Measurements from ENCODE around the gene SRGAP3. TPM values are rescaled to one million over a fixed set of nuclear protein-coding genes. Genes with fewer than 3 reads are reported as not detected.

SRGAP3 gene
- total and polyA plus RNA-seq, 10 of the 15 experiments (the other 5 are each of a cell fraction or from before 2014, with no cell fraction given), result 0.32 to 1.7 (median 0.99) TPM

DNA sequence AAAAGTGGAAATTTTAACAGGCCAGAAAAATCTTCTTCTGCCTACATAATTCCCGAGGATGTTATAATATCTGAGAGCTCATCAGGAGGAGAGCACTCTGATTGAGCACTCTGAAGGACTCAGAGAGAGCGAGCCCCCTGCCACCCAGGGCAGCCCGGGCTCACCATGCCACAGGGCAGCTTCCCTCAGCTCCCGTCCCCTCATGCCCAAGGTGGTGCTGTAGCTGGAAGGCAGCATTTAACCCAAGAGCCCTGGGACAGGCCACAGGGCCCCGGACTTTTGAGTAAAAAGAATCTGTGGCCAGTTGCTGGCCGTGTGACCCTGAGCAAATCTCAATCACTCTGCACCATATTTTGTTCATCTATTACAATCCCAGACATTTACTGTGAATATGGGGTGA, 262.7 kb downstream of the SRGAP3 start (continued):
- TF ChIP-seq WRNIP1 (IDR thresholded peaks at IDR 0.05; ENCODE audit: borderline replicate concordance, low read depth, low read length), result no peak

DNA sequence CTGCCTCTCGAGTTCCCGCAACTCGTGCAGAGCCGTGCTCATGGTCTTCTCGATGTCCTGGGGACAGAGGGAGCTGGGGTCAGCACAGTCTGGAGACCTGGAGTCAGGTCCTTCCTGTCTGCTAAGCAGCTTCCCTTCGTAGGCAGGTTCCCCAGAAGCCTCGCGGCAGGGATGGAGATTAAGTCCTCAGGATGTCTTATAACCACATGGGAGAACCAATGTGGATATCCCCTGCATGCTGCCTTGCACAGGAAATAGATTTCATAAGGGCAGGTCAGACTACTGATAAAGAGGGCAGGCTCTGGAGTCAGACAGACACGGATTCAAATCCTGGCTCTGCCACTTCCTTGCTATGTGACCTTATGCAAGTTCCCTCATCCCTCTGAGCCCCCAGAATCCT, 263.6 kb downstream of the SRGAP3 start:
- intact Hi-C loops (cut with micrococcal nuclease; ENCODE audit: unreplicated experiment), result no loop called here
- BruUV-seq (replicated peaks), result no TSS peak

More for the DNA sequence above, 263.6 kb downstream of the SRGAP3 start:
- no peak overlapping the region for H3K4me3 ChIP-seq
- H3K36me3 ChIP-seq (ENCODE audit: control insufficient read depth in 2 of 2, insufficient read depth in 2 of 2, low read length in 1 of 2), result no peaks in the 10 kb centered on the region
- in situ Hi-C loops (cut with MboI), result no loop called here
- no peaks in the 10 kb centered on the region for H3K9me3 ChIP-seq (replicated peaks; ENCODE audit: control insufficient read depth, insufficient read depth, low read length)
- no peaks in the 10 kb centered on the region for H4K20me1 ChIP-seq (ENCODE audit: control insufficient read depth, insufficient read depth)
- H3K4me1 ChIP-seq (ENCODE audit: control insufficient read depth, insufficient read depth, low read length), result no peaks in the 10 kb centered on the region
- no peak for FAIRE-seq
- POLR2A ChIA-PET, result no interaction called here
- H3K79me2 ChIP-seq (ENCODE audit: control insufficient read depth, insufficient read depth, low read length), result no peaks in the 10 kb centered on the region
- 64% methylated on average over 9 of the region's 9 CpGs for WGBS (ENCODE audit: insufficient coverage, insufficient replicate concordance, low lambda C conversion rate, missing lambda C conversion rate)
- H3K9ac ChIP-seq (ENCODE audit: control insufficient read depth, insufficient read depth, low read length), result no peak overlapping the region
- no peak overlapping the region for H2AFZ ChIP-seq (ENCODE audit: control insufficient read depth, low read depth, low read length)
- TF ChIP-seq PAX8 (IDR thresholded peaks at IDR 0.05) (no peak), ZBED1 (IDR thresholded peaks at IDR 0.05; ENCODE audit: borderline replicate concordance) (no peak), BRCA1 (IDR thresholded peaks at IDR 0.05; ENCODE audit: low read depth, low read length) (no peak), GATAD2B (conservative IDR thresholded peaks at IDR 0.05; ENCODE audit: low read depth) (no peak), CHD4 (IDR thresholded peaks at IDR 0.05) (no peak), FOXM1 (IDR thresholded peaks at IDR 0.05; ENCODE audit: low read depth, low read length) (no peak), PML (IDR thresholded peaks at IDR 0.05; ENCODE audit: low read length) (no peak), PAX5 (IDR thresholded peaks at IDR 0.05; ENCODE audit: borderline replicate concordance, low read depth, low read length) (no peak), RUNX3 (IDR thresholded peaks at IDR 0.05; ENCODE audit: low read length) (no peak), STAT3 (IDR thresholded peaks at IDR 0.05; ENCODE audit: low read depth, low read length) (no peak), FOXK2 (IDR thresholded peaks at IDR 0.05) (no peak), HCFC1 (IDR thresholded peaks at IDR 0.05; ENCODE audit: low read length) (no peak), MTA3 (IDR thresholded peaks at IDR 0.05; ENCODE audit: borderline replicate concordance, low read length) (no peak), HDAC6 (IDR thresholded peaks at IDR 0.05; ENCODE audit: unreplicated experiment) (no peak), HDAC2 (IDR thresholded peaks at IDR 0.05) (no peak), CBFB (IDR thresholded peaks at IDR 0.05; ENCODE audit: low read depth) (no peak), CBX3 (IDR thresholded peaks at IDR 0.05; ENCODE audit: borderline replicate concordance, low read depth) (no peak)
- TF ChIP-seq, protein P1, sequence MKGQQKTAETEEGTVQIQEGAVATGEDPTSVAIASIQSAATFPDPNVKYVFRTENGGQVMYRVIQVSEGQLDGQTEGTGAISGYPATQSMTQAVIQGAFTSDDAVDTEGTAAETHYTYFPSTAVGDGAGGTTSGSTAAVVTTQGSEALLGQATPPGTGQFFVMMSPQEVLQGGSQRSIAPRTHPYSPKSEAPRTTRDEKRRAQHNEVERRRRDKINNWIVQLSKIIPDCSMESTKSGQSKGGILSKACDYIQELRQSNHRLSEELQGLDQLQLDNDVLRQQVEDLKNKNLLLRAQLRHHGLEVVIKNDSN (IDR thresholded peaks at IDR 0.05; ENCODE audit: borderline replicate concordance, extremely low read length, insufficient read depth, low read depth, low read length), result no peak
- TF ChIP-seq, protein P2, sequence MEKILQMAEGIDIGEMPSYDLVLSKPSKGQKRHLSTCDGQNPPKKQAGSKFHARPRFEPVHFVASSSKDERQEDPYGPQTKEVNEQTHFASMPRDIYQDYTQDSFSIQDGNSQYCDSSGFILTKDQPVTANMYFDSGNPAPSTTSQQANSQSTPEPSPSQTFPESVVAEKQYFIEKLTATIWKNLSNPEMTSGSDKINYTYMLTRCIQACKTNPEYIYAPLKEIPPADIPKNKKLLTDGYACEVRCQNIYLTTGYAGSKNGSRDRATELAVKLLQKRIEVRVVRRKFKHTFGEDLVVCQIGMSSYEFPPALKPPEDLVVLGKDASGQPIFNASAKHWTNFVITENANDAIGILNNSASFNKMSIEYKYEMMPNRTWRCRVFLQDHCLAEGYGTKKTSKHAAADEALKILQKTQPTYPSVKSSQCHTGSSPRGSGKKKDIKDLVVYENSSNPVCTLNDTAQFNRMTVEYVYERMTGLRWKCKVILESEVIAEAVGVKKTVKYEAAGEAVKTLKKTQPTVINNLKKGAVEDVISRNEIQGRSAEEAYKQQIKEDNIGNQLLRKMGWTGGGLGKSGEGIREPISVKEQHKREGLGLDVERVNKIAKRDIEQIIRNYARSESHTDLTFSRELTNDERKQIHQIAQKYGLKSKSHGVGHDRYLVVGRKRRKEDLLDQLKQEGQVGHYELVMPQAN (conservative IDR thresholded peaks at IDR 0.05), result no peak
- TF ChIP-seq, protein P3, sequence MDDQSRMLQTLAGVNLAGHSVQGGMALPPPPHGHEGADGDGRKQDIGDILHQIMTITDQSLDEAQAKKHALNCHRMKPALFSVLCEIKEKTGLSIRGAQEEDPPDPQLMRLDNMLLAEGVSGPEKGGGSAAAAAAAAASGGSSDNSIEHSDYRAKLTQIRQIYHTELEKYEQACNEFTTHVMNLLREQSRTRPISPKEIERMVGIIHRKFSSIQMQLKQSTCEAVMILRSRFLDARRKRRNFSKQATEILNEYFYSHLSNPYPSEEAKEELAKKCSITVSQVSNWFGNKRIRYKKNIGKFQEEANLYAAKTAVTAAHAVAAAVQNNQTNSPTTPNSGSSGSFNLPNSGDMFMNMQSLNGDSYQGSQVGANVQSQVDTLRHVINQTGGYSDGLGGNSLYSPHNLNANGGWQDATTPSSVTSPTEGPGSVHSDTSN (IDR thresholded peaks at IDR 0.05; ENCODE audit: insufficient replicate concordance, low read depth, low read length), result no peak
- no peak overlapping the region for H3K27ac ChIP-seq (ENCODE audit: control insufficient read depth, insufficient read depth)
- no peak for DNase-seq (ENCODE audit: low read depth, low spot score)
- peaks cover 0 to 1% of the 10 kb centered on the region in 2 experiments; a peak in 1 of 4 replicates for H3K27me3 ChIP-seq (replicated peaks in 1 of 2; ENCODE audit: control insufficient read depth in 2 of 2, insufficient read depth in 2 of 2, low read length in 1 of 2)
- RAD21 ChIA-PET (ENCODE audit: unreplicated experiment), result interaction anchor here (1.8 kb wide), 1 partner anchor 83 kb away, joined by 5 read pairs; no protein-coding TSS in a partner anchor
- CTCF ChIA-PET, result interaction anchor here (1.0 to 4.6 kb wide), 5 partner anchors 13 to 317 kb away, joined by 3 to 56 read pairs (median 48); partner anchors contain the start of gene SRGAP3
- no peak overlapping the region for H3K4me2 ChIP-seq (ENCODE audit: control insufficient read depth, insufficient read depth)
- no peak for ATAC-seq
- SMC1A ChIA-PET (ENCODE audit: uncharacterized antibody, unreplicated experiment), result interaction anchor here (1.0 to 2.5 kb wide), 3 partner anchors 14 to 83 kb away, joined by 4 to 7 read pairs (median 7); no protein-coding TSS in a partner anchor
